ENCODE results near the gene XPO6.

- TF ChIP-seq CTCF (IDR thresholded peaks at IDR 0.05) (no peak), TCF12 (IDR thresholded peaks at IDR 0.05) (no peak), POLR2AphosphoS5 (IDR thresholded peaks at IDR 0.05; ENCODE audit: low read depth, low read length) (no peak), YY1 (IDR thresholded peaks at IDR 0.05; ENCODE audit: low read depth) (no peak)
Measured at GRCh38 chr16:28052274-28053128, 159.3 kb downstream of the XPO6 start.
